GM12892 (cell line): ENCODE data around the gene TM9SF2.

Experiments
- POLR2A ChIP-seq: IDR thresholded peaks from 2 replicates; pipeline ENCODE4 v1.6.1; 2011; ENCODE audit warnings: low read depth, low read length, control low read depth
- POLR2AphosphoS5 ChIP-seq: IDR thresholded peaks from 2 replicates; pipeline ENCODE4 v1.6.1; 2011; ENCODE audit warnings: low read depth, low read length, control low read depth

GRCh38 chr13:99495466-99496183 lies 5.6 kb upstream of the TM9SF2 start:
- TF ChIP-seq POLR2AphosphoS5 (no peak), POLR2A (no peak)
